GM12873 (cell line): ENCODE measurements around the gene TXNDC17.

Experiments
- TF ChIP-seq, protein P1 (sequence below): IDR thresholded peaks from 2 replicates; pipeline ENCODE4 v1.5.1; 2012; ENCODE audit warnings: low read depth, mild to moderate bottlenecking, moderate library complexity, low read length, control low read depth; ENCODE audit not compliant: insufficient read depth; ENCODE audit errors: missing control alignments

Gene TXNDC17

DNA sequence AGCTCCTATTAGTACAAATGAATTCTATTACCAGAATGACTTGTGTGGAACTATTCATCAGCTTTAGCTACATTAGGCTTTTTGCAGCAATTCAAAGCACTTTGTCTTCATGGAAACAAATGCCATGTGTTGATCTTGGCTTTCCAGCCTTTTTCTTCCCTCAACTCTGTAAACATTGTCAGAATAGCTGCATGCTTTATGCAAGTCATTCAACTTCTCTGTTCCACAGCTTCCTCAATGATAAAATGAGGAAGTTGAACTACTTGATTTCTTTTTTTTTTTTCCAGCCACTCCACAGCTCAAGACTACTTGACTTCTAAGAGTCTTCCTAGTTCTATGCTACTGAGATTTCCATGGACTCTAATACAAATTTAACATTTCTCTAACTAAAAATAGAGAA is 41.5 kb upstream of the TXNDC17 start:
- TF ChIP-seq, protein P1, sequence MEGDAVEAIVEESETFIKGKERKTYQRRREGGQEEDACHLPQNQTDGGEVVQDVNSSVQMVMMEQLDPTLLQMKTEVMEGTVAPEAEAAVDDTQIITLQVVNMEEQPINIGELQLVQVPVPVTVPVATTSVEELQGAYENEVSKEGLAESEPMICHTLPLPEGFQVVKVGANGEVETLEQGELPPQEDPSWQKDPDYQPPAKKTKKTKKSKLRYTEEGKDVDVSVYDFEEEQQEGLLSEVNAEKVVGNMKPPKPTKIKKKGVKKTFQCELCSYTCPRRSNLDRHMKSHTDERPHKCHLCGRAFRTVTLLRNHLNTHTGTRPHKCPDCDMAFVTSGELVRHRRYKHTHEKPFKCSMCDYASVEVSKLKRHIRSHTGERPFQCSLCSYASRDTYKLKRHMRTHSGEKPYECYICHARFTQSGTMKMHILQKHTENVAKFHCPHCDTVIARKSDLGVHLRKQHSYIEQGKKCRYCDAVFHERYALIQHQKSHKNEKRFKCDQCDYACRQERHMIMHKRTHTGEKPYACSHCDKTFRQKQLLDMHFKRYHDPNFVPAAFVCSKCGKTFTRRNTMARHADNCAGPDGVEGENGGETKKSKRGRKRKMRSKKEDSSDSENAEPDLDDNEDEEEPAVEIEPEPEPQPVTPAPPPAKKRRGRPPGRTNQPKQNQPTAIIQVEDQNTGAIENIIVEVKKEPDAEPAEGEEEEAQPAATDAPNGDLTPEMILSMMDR: no peak

- TF ChIP-seq, protein P1: no peak
Measured at GRCh38 chr17:6602141-6602540, 38.7 kb upstream of the TXNDC17 start.

DNA sequence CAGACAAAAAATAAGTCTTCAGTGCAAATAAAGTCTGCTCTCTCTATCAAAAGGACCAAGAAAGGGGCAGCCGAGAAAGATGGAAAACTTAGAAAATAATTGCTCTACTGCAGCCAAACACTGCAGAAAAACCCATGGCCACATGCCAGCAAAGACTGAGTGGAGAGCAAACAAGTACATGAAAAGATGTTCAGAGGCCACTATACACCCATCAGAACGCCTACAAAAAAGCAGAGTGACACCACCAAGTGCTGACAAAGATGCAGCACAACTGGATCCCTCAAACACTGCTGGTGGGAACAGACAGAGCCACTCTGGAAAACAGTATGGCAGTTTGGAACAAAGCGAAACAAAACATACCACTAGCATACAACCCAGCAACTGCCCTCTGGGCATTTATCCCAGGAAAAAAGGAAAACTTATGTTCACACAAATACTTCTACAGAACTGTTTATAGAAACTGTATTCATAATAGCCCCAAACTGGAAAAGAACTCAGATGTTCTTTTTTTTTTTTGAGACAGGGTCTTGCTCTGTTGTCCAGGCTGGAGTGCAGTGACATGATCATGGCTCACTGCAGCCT is 37.0 kb upstream of the TXNDC17 start:
- TF ChIP-seq, protein P1: no peak

DNA sequence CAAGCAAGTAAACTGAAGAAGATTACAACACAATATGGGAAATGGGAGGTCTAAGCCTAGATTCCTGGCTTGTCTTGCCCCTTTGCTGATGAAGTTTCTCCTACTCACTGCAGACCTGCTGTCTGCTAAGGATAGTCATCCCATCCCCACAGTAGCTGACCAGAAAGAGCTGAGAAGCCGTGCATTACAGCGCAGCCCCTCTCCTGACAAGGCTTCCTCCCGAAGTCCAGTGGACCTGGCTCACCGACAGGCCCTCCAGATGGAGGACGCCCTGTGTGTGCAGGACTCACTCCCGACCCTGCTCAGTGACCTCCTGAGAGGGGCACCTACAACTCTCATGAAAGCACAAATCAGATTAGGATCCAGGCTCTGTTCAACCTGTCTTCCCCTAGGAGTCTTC is 35.7 kb upstream of the TXNDC17 start:
- TF ChIP-seq, protein P1: no peak

- TF ChIP-seq, protein P1: no peak
Measured at GRCh38 chr17:6608321-6608720, 32.5 kb upstream of the TXNDC17 start.

DNA sequence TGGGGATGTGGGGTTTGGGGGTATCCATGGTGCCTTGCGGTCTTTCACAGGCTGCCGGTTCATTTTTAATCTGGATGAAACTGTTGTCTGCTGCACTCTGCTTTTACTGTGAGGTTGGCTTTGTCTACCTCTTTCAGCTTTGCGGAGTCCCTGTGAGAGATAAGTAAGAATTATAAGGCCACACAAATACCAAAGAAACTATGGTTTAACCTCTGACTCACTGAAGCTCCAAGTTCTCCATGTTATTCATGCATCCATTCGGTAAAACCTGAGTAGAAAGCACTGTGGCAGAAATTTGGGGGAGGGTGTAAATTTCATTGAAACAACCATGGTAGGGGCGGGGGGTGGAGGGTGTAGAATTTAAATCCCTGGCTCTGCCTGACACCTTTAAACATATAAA is 30.8 kb upstream of the TXNDC17 start:
- TF ChIP-seq, protein P1: no peak

DNA sequence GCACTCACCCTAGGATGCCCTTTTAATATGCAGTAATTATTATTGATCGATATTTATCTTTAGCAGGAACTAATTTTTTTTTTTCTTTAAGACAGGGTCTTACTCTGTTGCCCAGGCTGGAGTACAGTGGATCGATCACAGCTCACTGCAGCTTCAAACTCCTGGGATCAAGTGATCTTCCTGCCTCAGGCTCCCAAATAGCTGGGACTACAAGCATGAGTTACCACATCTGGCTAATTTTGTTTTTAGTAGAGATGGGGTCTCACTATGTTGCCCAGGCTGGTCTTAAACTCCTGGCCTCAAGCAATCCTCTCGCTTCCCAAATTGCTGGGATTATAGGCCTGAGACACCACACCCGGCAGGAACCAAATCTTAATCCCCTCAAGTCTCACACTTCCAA is 29.6 kb upstream of the TXNDC17 start:
- TF ChIP-seq, protein P1: no peak
